GM12874 (cell line): ENCODE data around the gene SYNE2.

Source experiments
- TF ChIP-seq, protein P1 (sequence below): IDR thresholded peaks from 2 replicates; pipeline ENCODE4 v1.5.1; 2011; ENCODE audit warnings: low read depth, mild to moderate bottlenecking, control low read depth, low read length, moderate library complexity; ENCODE audit not compliant: insufficient read depth

SYNE2 gene

DNA sequence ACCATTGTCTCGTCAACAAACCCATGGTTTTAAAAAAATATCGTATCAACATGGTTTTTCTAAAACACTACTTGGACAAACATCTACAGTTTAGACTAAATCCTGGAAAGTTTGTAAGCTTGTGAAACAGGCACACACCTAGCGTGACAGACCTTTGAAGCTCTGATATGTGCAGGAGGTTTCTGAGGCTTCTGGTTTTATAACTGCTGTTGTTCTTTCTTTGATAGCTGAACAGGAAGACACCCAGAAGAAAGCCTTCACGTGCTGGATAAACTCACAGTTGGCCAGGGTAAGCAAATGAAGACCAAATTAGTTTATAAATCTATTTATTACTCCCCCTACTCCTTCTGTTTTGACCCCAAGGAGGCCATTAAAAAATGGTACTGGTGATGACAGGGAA lies 87.6 kb downstream of the SYNE2 start:
- TF ChIP-seq, protein P1, sequence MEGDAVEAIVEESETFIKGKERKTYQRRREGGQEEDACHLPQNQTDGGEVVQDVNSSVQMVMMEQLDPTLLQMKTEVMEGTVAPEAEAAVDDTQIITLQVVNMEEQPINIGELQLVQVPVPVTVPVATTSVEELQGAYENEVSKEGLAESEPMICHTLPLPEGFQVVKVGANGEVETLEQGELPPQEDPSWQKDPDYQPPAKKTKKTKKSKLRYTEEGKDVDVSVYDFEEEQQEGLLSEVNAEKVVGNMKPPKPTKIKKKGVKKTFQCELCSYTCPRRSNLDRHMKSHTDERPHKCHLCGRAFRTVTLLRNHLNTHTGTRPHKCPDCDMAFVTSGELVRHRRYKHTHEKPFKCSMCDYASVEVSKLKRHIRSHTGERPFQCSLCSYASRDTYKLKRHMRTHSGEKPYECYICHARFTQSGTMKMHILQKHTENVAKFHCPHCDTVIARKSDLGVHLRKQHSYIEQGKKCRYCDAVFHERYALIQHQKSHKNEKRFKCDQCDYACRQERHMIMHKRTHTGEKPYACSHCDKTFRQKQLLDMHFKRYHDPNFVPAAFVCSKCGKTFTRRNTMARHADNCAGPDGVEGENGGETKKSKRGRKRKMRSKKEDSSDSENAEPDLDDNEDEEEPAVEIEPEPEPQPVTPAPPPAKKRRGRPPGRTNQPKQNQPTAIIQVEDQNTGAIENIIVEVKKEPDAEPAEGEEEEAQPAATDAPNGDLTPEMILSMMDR, result no peak

DNA sequence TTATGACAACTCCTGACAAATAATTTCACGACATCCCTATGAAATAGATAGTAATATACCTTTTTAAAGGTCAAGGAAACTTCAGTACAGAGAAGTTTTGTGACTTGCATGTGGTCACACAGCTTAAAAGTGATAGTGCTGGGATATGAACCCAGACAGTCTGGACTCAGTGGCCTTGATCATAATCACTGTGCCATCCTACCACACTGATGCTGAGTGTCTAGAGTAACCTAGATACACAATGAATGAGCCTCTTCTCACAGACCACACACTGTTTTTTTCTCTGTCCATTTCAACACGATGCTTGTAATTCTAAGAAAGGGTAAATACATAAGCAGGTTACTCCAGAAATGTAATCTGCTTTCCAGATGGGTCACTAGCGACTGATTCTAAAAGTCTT lies 88.2 kb downstream of the SYNE2 start:
- TF ChIP-seq, protein P1, result no peak

DNA sequence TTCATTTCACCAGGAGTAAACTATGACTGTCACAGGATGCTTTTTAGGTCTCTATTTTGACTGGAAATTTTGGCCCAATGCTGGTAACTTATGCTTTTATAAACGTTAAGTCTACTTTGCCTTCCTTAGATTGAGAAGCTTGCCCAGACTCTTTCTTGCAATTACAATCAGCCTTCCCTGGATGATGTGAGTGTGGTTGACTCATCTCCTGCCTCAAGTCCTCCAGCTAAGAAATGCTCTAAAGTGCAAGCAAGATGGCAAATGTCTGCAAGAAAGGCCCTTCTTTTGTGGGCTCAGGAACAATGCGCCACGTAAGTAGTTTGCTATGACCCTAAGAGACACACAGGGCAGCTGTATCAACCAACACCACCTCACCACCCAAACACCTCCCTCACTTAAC lies 96.9 kb downstream of the SYNE2 start:
- TF ChIP-seq, protein P1, result no peak

DNA sequence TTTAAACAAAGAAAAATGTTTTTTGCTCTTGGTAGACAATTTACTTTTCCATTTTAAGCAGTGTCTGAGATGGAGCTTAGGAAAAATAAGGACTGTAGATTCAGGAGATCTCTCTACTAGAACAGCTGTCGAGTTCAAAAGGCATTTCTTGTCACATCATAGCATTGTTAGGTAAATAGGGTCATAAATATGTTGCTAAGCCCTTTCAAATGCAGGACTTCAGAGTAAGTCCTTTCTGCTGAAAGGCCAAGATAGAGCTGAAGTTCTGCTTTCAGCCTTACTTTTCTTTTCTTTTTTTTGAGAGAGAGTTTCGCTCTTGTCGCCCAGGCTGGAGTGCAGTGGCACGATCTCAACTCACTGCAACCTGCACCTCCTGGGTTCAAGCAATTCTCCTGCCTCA lies 98.2 kb downstream of the SYNE2 start:
- TF ChIP-seq, protein P1, result no peak

- TF ChIP-seq, protein P1, result no peak
Measured at GRCh38 chr14:63951429-63951828, 98.6 kb downstream of the SYNE2 start.

GRCh38 chr14:63952053-63952932 lies 99.5 kb downstream of the SYNE2 start:
- TF ChIP-seq, protein P1, result no peak

DNA sequence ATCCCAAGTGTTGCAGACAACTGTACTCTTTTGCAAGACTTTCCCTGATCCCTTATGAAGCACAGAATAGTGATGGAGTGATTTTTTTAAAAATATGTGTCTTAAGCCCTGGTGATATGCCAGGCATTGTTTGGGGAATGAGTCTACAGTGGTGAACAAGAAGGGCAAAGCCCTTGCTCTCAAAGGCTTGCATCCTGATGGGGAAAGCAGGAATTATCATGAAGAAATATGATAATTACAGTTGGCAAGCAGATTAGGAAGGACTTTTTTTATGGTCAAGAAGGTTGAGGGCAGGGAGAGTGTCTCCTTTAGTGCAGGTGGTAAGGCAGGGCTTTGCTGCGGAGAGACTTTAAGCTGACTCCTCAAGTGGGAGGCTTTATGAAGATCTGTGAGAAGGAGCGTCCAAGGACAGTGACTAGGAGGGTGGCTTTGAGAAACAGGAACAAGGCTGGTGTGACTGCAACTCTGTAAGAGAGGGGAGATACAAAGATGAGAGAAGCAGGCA lies 100.2 kb downstream of the SYNE2 start:
- TF ChIP-seq, protein P1, result no peak
